H1 (cell line): ENCODE results near the gene MAPK9. TPM values are rescaled to one million over a fixed set of nuclear protein-coding genes. Genes with fewer than 3 reads are reported as not detected.

Source experiments
- CTCF ChIA-PET: fragments of 300-600 bp; sonication (Branson Sonifier 250); formaldehyde crosslinking; loops from one replicate; lab custom pipeline; 2021; ENCODE audit not compliant: partially characterized antibody; lab: Charles Lee
- POLR2A ChIA-PET: fragments of 300-600 bp; sonication (Branson Sonifier 250); formaldehyde crosslinking; loops from one replicate; lab custom pipeline; 2021; ENCODE audit warnings: inconsistent platforms; ENCODE audit not compliant: partially characterized antibody; lab: Charles Lee
- DNase-seq, 2 experiments: peaks; one replicate each; pipeline versions ENCODE4 v3.0.0 to v3.0.0-alpha.2; 2010 to 2022; ENCODE audit warnings: low spot score in 2 of 2, low read depth in 1 of 2, mixed read lengths in 1 of 2
- FAIRE-seq: peaks from 2 replicates; lab custom pipeline; 2011; peaks lifted over from hg19 to GRCh38; lab: Jason Lieb, UNC
- H2AFZ ChIP-seq: 2 replicates; pipeline ENCODE4 v1.8.1; 2012; ENCODE audit warnings: low read length, inconsistent platforms
- H2AK5ac ChIP-seq: 2 replicates; pipeline ENCODE4 v1.6.1; 2013; ENCODE audit warnings: low read depth, low read length
- H2BK120ac ChIP-seq: replicated peaks from 2 replicates; pipeline ENCODE3; 2013; ENCODE audit warnings: low read depth, low read length, inconsistent platforms
- H2BK12ac ChIP-seq: 2 replicates; pipeline ENCODE4 v1.6.1; 2013; ENCODE audit warnings: low read depth, low read length
- H2BK15ac ChIP-seq: 2 replicates; pipeline ENCODE4 v1.6.1; 2013; ENCODE audit warnings: low read length
- H2BK20ac ChIP-seq: 2 replicates; pipeline ENCODE4 v1.6.1; 2013; ENCODE audit warnings: low read length
- H2BK5ac ChIP-seq: 2 replicates; pipeline ENCODE4 v1.6.1; 2013; ENCODE audit warnings: low read depth, low read length
- H3K14ac ChIP-seq: 2 replicates; pipeline ENCODE4 v1.6.1; 2013; ENCODE audit warnings: inconsistent platforms; ENCODE audit not compliant: insufficient read length
- H3K18ac ChIP-seq: 2 replicates; pipeline ENCODE4 v1.6.1; 2013; ENCODE audit warnings: low read length; ENCODE audit errors: extremely low read depth
- H3K23ac ChIP-seq: 2 replicates; pipeline ENCODE4 v1.6.1; 2013; ENCODE audit warnings: inconsistent platforms; ENCODE audit not compliant: insufficient read length
- H3K23me2 ChIP-seq: 2 replicates; pipeline ENCODE4 v1.6.1; 2013; ENCODE audit warnings: low read depth, low read length
- H3K27ac ChIP-seq: 2 replicates; pipeline ENCODE4 v1.6.1; 2011; ENCODE audit warnings: low read depth, low read length, inconsistent platforms
- H3K27me3 ChIP-seq, 4 experiments: replicated peaks in 1 of 4; 1 replicate in 1 of 4; 2 replicates in 3 of 4; pipeline versions ENCODE4 v1.6.1 to v1.8.1; 2011 to 2013; ENCODE audit warnings: low read length in 3 of 4, mild to moderate bottlenecking in 3 of 4, inconsistent platforms in 2 of 4, mixed read lengths in 2 of 4, moderate library complexity in 1 of 4; ENCODE audit not compliant: control insufficient read depth in 3 of 4, insufficient read depth in 3 of 4; ENCODE audit errors: extremely low read depth in 1 of 4
- H3K36me3 ChIP-seq, 4 experiments: 2 replicates each; pipeline versions ENCODE4 v1.6.1 to v1.8.1; 2011 to 2013; ENCODE audit warnings: mild to moderate bottlenecking in 4 of 4, low read length in 3 of 4, moderate library complexity in 2 of 4, control low read depth in 1 of 4, inconsistent platforms in 1 of 4; ENCODE audit not compliant: insufficient read depth in 4 of 4, control insufficient read depth in 2 of 4
- H3K4ac ChIP-seq: replicated peaks from 2 replicates; pipeline ENCODE3; 2013; ENCODE audit warnings: low read length, low read depth, mixed read lengths, inconsistent platforms; ENCODE audit not compliant: insufficient read length
- H3K4me1 ChIP-seq, 4 experiments: replicated peaks in 1 of 4; 1 replicate in 1 of 4; 2 replicates in 3 of 4; pipeline versions ENCODE4 v1.6.1 to v1.8.1; 2011 to 2013; ENCODE audit warnings: low read length in 3 of 4, inconsistent platforms in 2 of 4, mixed read lengths in 1 of 4; ENCODE audit not compliant: insufficient read depth in 4 of 4, control insufficient read depth in 3 of 4
- H3K4me2 ChIP-seq, 2 experiments: 2 replicates each; pipeline versions ENCODE4 v1.6.1 to v1.8.1; 2011 to 2013; ENCODE audit warnings: low read depth in 2 of 2, low read length in 2 of 2, control low read depth in 1 of 2, inconsistent platforms in 1 of 2, mild to moderate bottlenecking in 1 of 2; ENCODE audit not compliant: insufficient read depth in 1 of 2
- H3K4me3 ChIP-seq, 4 experiments: fragments of 200-600, 300-600 bp in 1 of 4; sonication (generic), shearing (Covaris generic), sonication (Bioruptor Twin) in 1 of 4; 2 replicates each; pipeline versions ENCODE4 v1.5.1 to v1.8.1; 2011 to 2016; ENCODE audit warnings: low read length in 4 of 4, low read depth in 3 of 4, control low read depth in 2 of 4, inconsistent platforms in 2 of 4, mild to moderate bottlenecking in 2 of 4, mixed read lengths in 1 of 4, moderate library complexity in 1 of 4; ENCODE audit not compliant: insufficient read depth in 2 of 4; ENCODE audit errors: extremely low read depth in 1 of 4
- H3K56ac ChIP-seq: replicated peaks from 2 replicates; pipeline ENCODE3; 2013; ENCODE audit warnings: low read depth, mild to moderate bottlenecking, mixed read lengths, low read length, inconsistent platforms; ENCODE audit not compliant: insufficient read length
- H3K79me1 ChIP-seq: 2 replicates; pipeline ENCODE4 v1.6.1; 2013; ENCODE audit warnings: low read depth, low read length, control low read depth
- H3K79me2 ChIP-seq, 2 experiments: 2 replicates each; pipeline versions ENCODE4 v1.6.1 to v1.8.1; 2012 to 2013; ENCODE audit warnings: low read length in 2 of 2, mild to moderate bottlenecking in 2 of 2, inconsistent platforms in 1 of 2; ENCODE audit not compliant: insufficient read depth in 2 of 2, control insufficient read depth in 1 of 2
- H3K9ac ChIP-seq, 4 experiments: replicated peaks in 1 of 4; 1 replicate in 1 of 4; 2 replicates in 3 of 4; pipeline versions ENCODE4 v1.6.1 to v1.8.1; 2011 to 2013; ENCODE audit warnings: low read depth in 3 of 4, low read length in 3 of 4, control low read depth in 2 of 4, mild to moderate bottlenecking in 2 of 4, moderate library complexity in 2 of 4, inconsistent platforms in 1 of 4; ENCODE audit errors: extremely low read depth in 1 of 4
- H3K9me3 ChIP-seq, 2 experiments: 2 replicates each; pipeline versions ENCODE4 v1.6.1 to v1.8.1; 2012 to 2013; ENCODE audit warnings: mild to moderate bottlenecking in 2 of 2, moderate library complexity in 2 of 2, control low read depth in 1 of 2, inconsistent platforms in 1 of 2, low read depth in 1 of 2, low read length in 1 of 2, mixed read lengths in 1 of 2; ENCODE audit not compliant: insufficient read depth in 2 of 2
- H4K20me1 ChIP-seq, 2 experiments: replicated peaks in 1 of 2; 2 replicates each; pipeline versions ENCODE3 to v1.8.1; 2011 to 2013; ENCODE audit warnings: inconsistent platforms in 2 of 2, low read length in 2 of 2, mild to moderate bottlenecking in 1 of 2; ENCODE audit not compliant: insufficient read depth in 2 of 2, control insufficient read depth in 1 of 2
- H4K5ac ChIP-seq: 2 replicates; pipeline ENCODE4 v1.6.1; 2013; ENCODE audit warnings: low read length, low read depth, mixed read lengths, inconsistent platforms; ENCODE audit not compliant: insufficient read length
- H4K8ac ChIP-seq: 2 replicates; pipeline ENCODE4 v1.8.0; 2013; ENCODE audit warnings: mild to moderate bottlenecking, moderate library complexity, low read length, inconsistent platforms; ENCODE audit not compliant: insufficient read depth; ENCODE audit errors: extremely low read depth
- H4K91ac ChIP-seq: replicated peaks from 2 replicates; pipeline ENCODE3; 2013; ENCODE audit warnings: low read length, mixed read lengths, inconsistent platforms; ENCODE audit not compliant: insufficient read length
- CBX8 ChIP-seq: fragments of 300-800, 300-1000 bp; sonication (generic); IDR thresholded peaks from 2 replicates; pipeline ENCODE4 v1.7.1; 2016; ENCODE audit warnings: low read depth, low read length, borderline replicate concordance
- PHF8 ChIP-seq: fragments of 200-600 bp; sonication (generic); conservative IDR thresholded peaks from 2 replicates; pipeline ENCODE4 v1.7.1; 2012; ENCODE audit warnings: low read depth, mild to moderate bottlenecking, inconsistent platforms, low read length, moderate library complexity
- RAD21 ChIP-seq, 2 experiments: IDR thresholded peaks in 1 of 2; conservative IDR thresholded peaks in 1 of 2; 2 replicates each; pipeline ENCODE4 v1.6.1; 2011; ENCODE audit warnings: low read depth in 2 of 2, low read length in 2 of 2, improper control_type of control experiment in 1 of 2, inconsistent platforms in 1 of 2, mild to moderate bottlenecking in 1 of 2, moderate library complexity in 1 of 2
- RXRA ChIP-seq: IDR thresholded peaks from 2 replicates; pipeline ENCODE4 v1.6.1; 2011; ENCODE audit warnings: low read depth, mild to moderate bottlenecking, low read length, moderate library complexity; ENCODE audit not compliant: insufficient read depth
- SIX5 ChIP-seq: IDR thresholded peaks from 2 replicates; pipeline ENCODE4 v1.6.1; 2011; ENCODE audit warnings: mild to moderate bottlenecking, low read depth, low read length
- SP2 ChIP-seq: IDR thresholded peaks from 2 replicates; pipeline ENCODE4 v1.6.1; 2012; ENCODE audit warnings: mild to moderate bottlenecking, low read length, inconsistent platforms
- TAF1 ChIP-seq: IDR thresholded peaks from 2 replicates; pipeline ENCODE4 v1.6.1; 2011; ENCODE audit warnings: mild to moderate bottlenecking, low read depth, low read length
- TEAD4 ChIP-seq: IDR thresholded peaks from 2 replicates; pipeline ENCODE4 v1.6.1; 2012; ENCODE audit warnings: low read depth, low read length, inconsistent platforms, mixed read lengths
- ZNF274 ChIP-seq: IDR thresholded peaks from 2 replicates; pipeline ENCODE4 v1.7.0; 2012; ENCODE audit warnings: low read length, borderline replicate concordance; ENCODE audit errors: extremely low read depth
- WGBS, 2 experiments: shearing (Covaris generic) in 1 of 2; methylation state at CpG; one replicate each; pipeline versions ENCODE4 v1.1.6 to v1.1.7; 2013 to 2015; ENCODE audit warnings: low lambda C conversion rate in 2 of 2, mixed read lengths in 2 of 2, inconsistent platforms in 1 of 2, low coverage in 1 of 2, missing lambda C conversion rate in 1 of 2; ENCODE audit not compliant: insufficient replicate concordance in 2 of 2, insufficient coverage in 1 of 2, insufficient read length in 1 of 2; ENCODE audit errors: extremely low coverage in 1 of 2, missing lambda C conversion rate in 1 of 2; 5-methylcytosine and 5-hydroxymethylcytosine counted together
- polyA plus RNA-seq, 7 experiments: library from polyadenylated mRNA; depleted of rRNA in 3 of 7; stranded (reverse) in 5 of 7; unstranded in 2 of 7; fragments of >200 nt in 5 of 7; fragments of 200-250 nt in 2 of 7; gene quantifications; 1 replicate in 5 of 7; 2 replicates in 1 of 7; 4 replicates in 1 of 7; pipeline versions ENCODE4 v1.2.1 to v1.2.3, GENCODE V29; 2011 to 2013; ENCODE audit warnings: missing spikeins in 2 of 7, mixed read lengths in 2 of 7
- total RNA-seq: library from RNA; stranded (reverse); fragmentation: NEBNext Ultra II Directional; extraction: Animal tissue kit (Norgen Biotek cat#: 25700); gene quantifications from 2 replicates; pipeline ENCODE4 v1.2.1, GENCODE V29; 2021

Gene MAPK9
- total and polyA plus RNA-seq, 2 of the 8 experiments (the other 6 are each of a cell fraction or from before 2014, with no cell fraction given), result 22.3 to 43.7 TPM

DNA sequence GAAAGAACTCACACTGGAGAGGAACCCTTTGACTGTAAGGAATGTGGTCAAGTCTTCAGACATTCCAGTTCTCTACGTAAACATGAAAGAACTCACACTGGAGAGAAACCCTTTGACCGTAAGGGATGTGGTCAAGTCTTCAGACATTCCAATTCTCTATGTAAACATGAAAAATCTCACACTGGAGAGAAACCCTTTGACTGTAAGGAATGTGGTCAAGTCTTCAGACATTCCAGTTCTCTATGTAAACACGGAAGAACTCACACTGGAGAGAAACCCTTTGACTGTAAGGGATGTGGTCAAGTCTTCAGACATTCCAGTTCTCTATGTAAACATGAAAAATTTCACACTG is 32.6 kb downstream of the MAPK9 start:
- H3K56ac ChIP-seq, result no peak overlapping the region
- H4K20me1 ChIP-seq, result no peaks in the 10 kb centered on the region
- no peaks in the 10 kb centered on the region for H3K79me1 ChIP-seq
- H2AK5ac ChIP-seq, result no peak overlapping the region
- POLR2A ChIA-PET, result no interaction called here
- DNase-seq (no peak), FAIRE-seq (no peak)
- H3K27me3 ChIP-seq, result no peaks in the 10 kb centered on the region
- H3K4me2 ChIP-seq, result no peak overlapping the region
- H2BK12ac ChIP-seq, result no peak overlapping the region
- H2BK5ac ChIP-seq, result no peak overlapping the region
- no peak overlapping the region for H2BK120ac ChIP-seq
- CTCF ChIA-PET, result no interaction called here
- WGBS, 2 experiments, result 91% methylated on average over 3 of the region's 3 CpGs; no CpG with 5 or more reads in 1 of the 2 experiments
- no peak overlapping the region for H3K9ac ChIP-seq
- H2AFZ ChIP-seq, result no peak overlapping the region
- no peak overlapping the region for H3K27ac ChIP-seq
- H2BK20ac ChIP-seq, result no peak overlapping the region
- no peak overlapping the region for H3K14ac ChIP-seq
- no peaks in the 10 kb centered on the region for H3K79me2 ChIP-seq
- no peaks in the 10 kb centered on the region for H3K4me1 ChIP-seq
- H3K4ac ChIP-seq, result no peak overlapping the region
- H3K23ac ChIP-seq, result no peak overlapping the region
- TF ChIP-seq CBX8, result no peak
- TF ChIP-seq ZNF274, result peak; percentile 75
- TF ChIP-seq SP2, result no peak
- no peak for TF ChIP-seq RXRA
- TF ChIP-seq RAD21 (IDR thresholded peaks at IDR 0.05 in 1 of 2, conservative IDR thresholded peaks at IDR 0.05 in 1 of 2; ENCODE audit: low read depth in 2 of 2, low read length in 2 of 2), result no peak
- TF ChIP-seq SIX5, result no peak
- no peak for TF ChIP-seq PHF8
- no peak for TF ChIP-seq TAF1
- TF ChIP-seq TEAD4, result no peak
- TF ChIP-seq, all 59 proteins: peak for 1
- Histone ChIP-seq H3K36me3 (peaks cover 12 to 91% (median 50%) of the 10 kb centered on the region in 4 experiments), H3K9me3 (peaks cover 84% of the 10 kb centered on the region in 2 experiments), H3K18ac (no peak overlapping the region), H4K5ac (no peak overlapping the region), H4K91ac (no peak overlapping the region), H2BK15ac (no peak overlapping the region), H3K4me3 (no peak overlapping the region), H3K23me2 (no peaks in the 10 kb centered on the region), H4K8ac (no peak overlapping the region)
